ENCODE results near the gene C12orf42. TPM values are rescaled to one million over a fixed set of nuclear protein-coding genes. Genes with fewer than 3 reads are reported as not detected.
"Not testable (repeated sequence)": the region's sequence is repeated elsewhere in the genome, so short reads cannot be mapped to it uniquely, and the experiment has no call there.

C12orf42 gene
- polyA plus RNA-seq, 10 donors = 0.91 to 4.1 (median 2.1) TPM

DNA sequence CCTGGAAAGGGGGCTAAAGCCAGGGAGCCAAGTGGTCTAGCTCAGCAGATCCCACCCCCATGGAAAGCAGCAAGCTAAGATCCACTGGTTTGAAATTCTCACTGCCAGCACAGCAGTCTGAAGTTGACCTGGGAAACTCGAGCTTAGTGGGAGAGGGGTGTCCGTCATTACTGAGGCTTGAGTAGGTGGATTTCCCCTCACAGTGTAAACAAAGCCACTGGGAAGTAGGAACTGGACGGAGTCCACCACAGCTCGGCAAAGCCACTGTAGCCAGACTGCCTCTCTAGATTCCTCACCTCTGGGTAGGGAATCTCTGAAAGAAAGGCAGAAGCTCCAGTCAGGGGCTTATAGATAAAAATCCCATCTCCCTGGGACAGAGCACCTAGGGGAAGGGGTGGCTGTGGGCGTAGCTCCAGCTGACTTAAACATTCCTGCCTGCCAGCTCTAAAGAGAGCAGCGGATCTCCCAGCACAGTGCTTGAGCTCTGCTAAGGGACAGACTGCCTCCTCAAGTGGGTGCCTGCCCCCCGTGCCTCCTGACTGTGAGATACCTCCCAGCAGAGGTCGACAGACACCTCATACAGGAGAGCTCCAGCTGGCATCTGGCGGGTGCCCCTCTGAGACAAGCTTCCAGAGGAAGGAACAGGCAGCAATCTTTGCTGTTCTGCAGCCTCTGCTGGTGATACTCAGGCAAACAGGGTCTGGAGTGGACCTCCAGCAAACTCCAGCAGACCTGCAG lies 70.8 kb downstream of the C12orf42 start:
- DNase-seq = not testable (repeated sequence)

DNA sequence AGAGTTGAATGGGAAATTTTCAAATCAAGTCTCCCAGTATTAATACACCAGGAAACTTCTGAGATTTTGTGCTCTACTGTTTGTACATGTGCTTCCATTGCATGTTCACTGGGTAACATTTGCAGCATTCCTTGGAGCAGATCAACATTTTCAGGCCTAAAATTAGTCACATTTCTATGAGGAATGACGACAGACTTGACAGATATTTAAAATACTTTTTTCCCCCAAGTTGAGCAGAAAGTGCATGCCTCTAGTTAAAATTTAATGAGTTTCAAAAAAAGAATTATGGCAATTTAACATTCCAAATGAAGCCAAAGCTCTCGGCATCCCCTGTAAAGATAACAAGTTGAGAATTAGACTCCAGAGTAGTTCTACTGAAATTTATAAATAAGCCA lies 72.3 kb downstream of the C12orf42 start:
- no peak for DNase-seq

GRCh38 chr12:103422746-103423515 lies 72.8 kb downstream of the C12orf42 start:
- DNase-seq = no peak

- DNase-seq = no peak
These were observed 73.4 kb downstream of the C12orf42 start for GRCh38 chr12:103422328-103422727.

DNA sequence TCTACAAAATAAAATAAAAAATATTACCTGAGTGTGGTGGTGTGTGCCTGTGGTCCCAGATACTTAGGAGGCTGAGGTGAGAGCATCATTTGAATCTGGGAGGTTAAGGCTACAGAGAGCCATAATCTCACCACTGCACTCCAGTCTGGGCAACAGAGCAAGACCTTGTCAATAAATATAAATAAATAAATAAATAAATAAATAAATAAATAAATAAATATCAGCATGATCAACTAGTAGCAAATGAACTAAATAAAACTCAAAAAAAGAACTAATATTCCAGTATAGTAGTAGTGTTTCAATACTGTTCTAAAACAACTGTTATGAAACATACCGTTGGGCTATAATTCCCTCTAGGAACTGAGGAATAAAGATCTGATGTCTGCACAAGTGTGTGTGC lies 74.4 kb downstream of the C12orf42 start:
- no peak for DNase-seq

GRCh38 chr12:103415681-103416080 lies 80.1 kb downstream of the C12orf42 start:
- no peak for DNase-seq

- DNase-seq = no peak
These were observed 94.3 kb downstream of the C12orf42 start for GRCh38 chr12:103401421-103401820.

- no peak for DNase-seq
These were observed 95.8 kb downstream of the C12orf42 start for GRCh38 chr12:103399986-103400385.

- DNase-seq = no peak
These were observed 98.2 kb downstream of the C12orf42 start for GRCh38 chr12:103397536-103397935.

DNA sequence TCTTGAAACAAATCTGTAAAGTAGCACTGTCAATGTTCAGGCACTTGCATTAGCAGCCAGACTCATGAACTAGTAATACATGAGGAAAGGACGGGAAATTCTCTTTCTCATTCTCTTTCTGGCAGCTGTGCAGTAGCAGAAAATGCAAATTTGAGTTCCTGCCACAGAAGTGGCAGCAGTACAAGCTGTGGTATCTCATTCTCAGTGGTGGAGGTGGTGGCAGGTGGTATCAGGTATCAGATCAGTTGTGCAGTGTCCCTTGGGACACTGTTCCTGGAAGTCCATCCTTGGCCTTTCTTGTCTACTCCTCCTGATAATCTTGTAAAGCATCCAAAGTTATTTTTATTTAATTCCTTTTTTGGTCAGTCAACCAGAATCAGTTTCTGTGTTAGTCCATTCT lies 103.0 kb downstream of the C12orf42 start:
- DNase-seq = no peak

DNA sequence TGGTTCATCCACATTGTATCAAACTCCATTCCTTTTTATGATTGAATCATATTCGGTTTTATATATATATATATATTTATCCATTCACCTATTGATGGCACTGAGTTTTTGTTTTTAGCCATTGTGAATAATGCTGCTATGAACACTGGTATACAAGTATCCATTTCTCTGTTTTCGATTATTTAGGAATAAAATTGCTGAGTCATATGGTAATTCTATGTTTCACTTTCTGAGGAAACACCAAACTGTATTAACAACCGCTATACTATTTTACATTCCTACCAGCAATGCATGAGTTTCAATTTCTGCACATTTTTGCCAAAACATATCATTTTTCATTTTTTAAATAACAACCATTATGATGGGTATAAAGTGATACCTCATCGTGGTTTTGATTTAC lies 104.7 kb downstream of the C12orf42 start:
- no peak for DNase-seq

DNA sequence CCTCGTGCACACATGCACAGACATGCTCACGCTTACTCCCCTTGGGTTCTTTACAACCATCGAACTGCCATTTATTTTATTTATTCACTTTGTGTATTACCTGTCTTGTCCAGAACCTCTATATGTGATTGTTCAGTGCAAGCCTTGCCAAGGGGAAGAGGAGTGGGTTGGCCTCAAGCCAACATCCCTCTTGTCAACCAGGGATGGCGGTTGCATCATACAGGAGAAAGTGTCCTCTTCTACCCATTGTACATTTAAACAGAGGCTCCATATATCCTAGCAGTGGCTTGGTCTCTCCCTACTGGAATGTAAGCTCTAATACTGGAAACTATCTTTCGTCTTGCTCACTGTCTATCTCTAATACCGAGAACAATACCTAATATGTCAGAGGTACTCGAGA lies 108.4 kb downstream of the C12orf42 start:
- no peak for DNase-seq

DNA sequence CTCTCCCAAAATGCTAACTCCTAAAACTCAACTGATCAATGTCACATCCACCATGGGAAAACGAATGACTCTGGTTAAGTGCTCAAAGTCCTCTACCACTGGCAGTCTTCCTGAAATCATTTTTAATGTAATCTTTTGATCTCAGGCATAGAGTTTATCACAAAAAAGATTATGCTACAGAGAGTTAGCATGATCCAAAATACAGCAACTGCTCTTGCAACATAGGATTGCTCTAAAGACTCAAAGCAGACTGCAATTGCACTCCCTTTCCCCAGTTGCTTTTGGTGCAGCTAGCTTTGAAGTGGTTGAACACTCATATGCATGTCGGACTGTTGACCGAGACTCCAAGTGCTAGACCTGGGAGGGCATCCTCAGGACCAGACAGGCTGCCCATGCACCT lies 109.3 kb downstream of the C12orf42 start:
- no peak for DNase-seq

DNA sequence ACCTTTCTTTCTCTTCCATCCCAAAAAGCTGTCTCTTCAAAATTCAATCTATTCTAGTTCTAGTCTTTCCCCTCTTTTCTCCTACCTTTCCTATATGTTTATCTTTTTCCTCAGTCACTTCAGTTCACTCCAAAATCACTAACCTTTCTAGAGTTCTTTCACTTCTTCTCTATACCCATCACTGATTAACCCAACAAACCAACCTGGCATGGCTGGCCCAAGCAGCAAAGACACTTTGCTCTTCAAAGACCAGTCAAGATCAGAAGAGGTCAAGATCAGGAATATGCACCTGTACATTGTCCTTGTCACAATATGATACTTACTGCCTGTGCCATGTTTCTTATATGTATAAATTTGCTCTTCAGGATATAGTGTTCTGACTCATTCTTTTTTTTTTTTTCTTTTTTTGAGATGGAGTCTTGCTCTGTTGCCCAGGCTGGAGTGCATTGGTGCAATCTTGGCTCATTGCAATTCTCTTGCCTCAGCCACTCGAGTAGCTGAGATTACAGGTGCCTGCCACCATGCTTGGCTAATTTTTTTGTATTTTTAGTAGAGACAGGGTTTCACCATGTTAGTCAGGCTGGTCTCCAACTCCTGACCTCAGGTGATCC lies 112.9 kb downstream of the C12orf42 start:
- DNase-seq = no peak

DNA sequence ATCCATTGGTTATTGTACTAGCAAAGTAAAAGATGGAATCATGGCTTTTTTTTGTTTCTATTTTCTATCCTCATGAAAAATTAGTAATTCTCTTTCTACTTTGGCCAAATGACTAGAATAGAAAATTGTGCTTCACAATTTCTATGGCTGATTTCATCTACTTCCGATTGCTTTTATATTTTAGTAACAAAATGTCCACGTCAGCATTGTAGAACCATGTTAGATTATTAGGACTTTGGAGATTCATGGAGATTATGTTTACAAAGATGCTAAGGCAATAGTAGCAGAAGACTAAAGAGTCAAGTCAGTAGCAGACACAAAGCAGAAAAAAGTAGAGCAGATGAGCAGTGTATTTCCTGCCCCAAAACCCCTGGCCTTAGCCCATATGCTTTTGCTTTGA lies 113.6 kb downstream of the C12orf42 start:
- DNase-seq = no peak

GRCh38 chr12:103379670-103380069 lies 116.1 kb downstream of the C12orf42 start:
- DNase-seq = no peak

DNA sequence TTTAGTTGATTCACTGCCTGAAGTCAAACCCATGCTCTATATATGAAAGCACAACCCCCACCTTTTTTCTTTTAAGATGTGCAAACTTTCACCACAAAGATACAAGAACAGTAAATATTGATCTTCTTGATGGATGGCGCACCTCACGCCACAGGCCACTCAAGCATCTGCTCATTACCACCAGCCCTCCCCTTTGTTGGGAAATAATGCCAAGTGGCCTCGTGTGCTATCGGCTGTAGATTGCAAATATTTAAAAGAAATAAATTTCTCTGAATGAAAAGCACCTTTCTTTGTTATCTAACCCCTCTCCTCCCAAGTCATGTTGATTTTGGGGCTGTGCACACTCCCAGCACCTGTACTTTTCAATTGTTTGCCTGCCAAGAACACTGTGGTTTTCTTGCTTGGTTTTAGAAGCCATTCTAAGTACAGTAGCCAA lies 122.7 kb downstream of the C12orf42 start:
- no peak for DNase-seq

- DNase-seq = no peak
These were observed 125.8 kb downstream of the C12orf42 start for GRCh38 chr12:103369929-103370328.

GRCh38 chr12:103368167-103368566 lies 127.6 kb downstream of the C12orf42 start:
- no peak for DNase-seq

GRCh38 chr12:103354403-103354802 lies 141.4 kb downstream of the C12orf42 start:
- no peak for DNase-seq

DNA sequence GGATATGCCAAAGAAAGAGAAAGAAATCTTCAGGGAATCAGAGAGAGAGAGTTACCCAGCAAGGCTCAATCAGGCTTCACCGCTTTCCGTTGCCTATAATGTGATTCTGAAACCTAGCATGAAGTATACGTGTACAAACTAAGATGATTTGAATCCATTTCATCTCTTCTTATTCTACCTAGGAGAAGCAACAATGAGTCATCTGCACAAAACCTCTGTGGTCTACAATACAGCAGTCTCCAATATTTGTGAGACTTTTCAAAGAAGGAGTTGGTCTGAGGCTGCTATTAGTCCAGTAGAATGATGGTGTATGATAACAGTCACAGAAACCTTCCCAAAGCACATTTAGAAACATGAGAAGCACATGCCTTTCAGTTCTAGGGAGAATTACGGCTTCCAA lies 141.9 kb downstream of the C12orf42 start:
- no peak for DNase-seq

- DNase-seq = no peak
These were observed 145.7 kb downstream of the C12orf42 start for GRCh38 chr12:103350116-103350515.

GRCh38 chr12:103348935-103349334 lies 146.8 kb downstream of the C12orf42 start:
- DNase-seq = no peak
